Measurements from ENCODE around the gene ZNF865. TPM values are rescaled to one million over a fixed set of nuclear protein-coding genes. Genes with fewer than 3 reads are reported as not detected.

ZNF865 gene
- total RNA-seq, 2 experiments from 2014 or later: 18.3 to 18.6 TPM

- H3K27me3 Mint-ChIP-seq: no peaks in the 10 kb centered on the region
- POLR2A ChIA-PET: no interaction called here
- peaks cover 15% of the 10 kb centered on the region for H3K4me1 Mint-ChIP-seq
- no peak for ATAC-seq (ENCODE audit: low read depth)
- no peak for DNase-seq
- H3K9me3 Mint-ChIP-seq: no peaks in the 10 kb centered on the region
- H3K4me3 Mint-ChIP-seq: no peak overlapping the region
- H3K36me3 Mint-ChIP-seq: peaks cover 22% of the 10 kb centered on the region
- H3K27ac Mint-ChIP-seq: no peak overlapping the region
Observed at GRCh38 chr19:55615543-55616394, 10.3 kb downstream of the ZNF865 start.

GRCh38 chr19:55616395-55616875, 11.0 kb downstream of the ZNF865 start:
- ATAC-seq (ENCODE audit: low read depth) (no peak), DNase-seq (no peak)
- H3K4me3 Mint-ChIP-seq: no peak overlapping the region
- no peak overlapping the region for H3K27ac Mint-ChIP-seq
- POLR2A ChIA-PET: no interaction called here
- peaks cover 19% of the 10 kb centered on the region for H3K4me1 Mint-ChIP-seq
- H3K9me3 Mint-ChIP-seq: no peaks in the 10 kb centered on the region
- H3K27me3 Mint-ChIP-seq: no peaks in the 10 kb centered on the region
- peaks cover 22% of the 10 kb centered on the region for H3K36me3 Mint-ChIP-seq

- ATAC-seq (ENCODE audit: low read depth) (no peak), DNase-seq (no peak)
- no peak overlapping the region for H3K4me3 Mint-ChIP-seq
- H3K36me3 Mint-ChIP-seq: peaks cover 22% of the 10 kb centered on the region
- POLR2A ChIA-PET: interaction anchor here (1.0 kb wide), 1 partner anchor 12 kb away, joined by 4 read pairs; the partner anchor contains the start of gene ZNF865
- no peaks in the 10 kb centered on the region for H3K27me3 Mint-ChIP-seq
- H3K4me1 Mint-ChIP-seq: peaks cover 19% of the 10 kb centered on the region
- no peaks in the 10 kb centered on the region for H3K9me3 Mint-ChIP-seq
- no peak overlapping the region for H3K27ac Mint-ChIP-seq
Observed at GRCh38 chr19:55617426-55617825, 12.0 kb downstream of the ZNF865 start.

GRCh38 chr19:55618426-55618825, 13.0 kb downstream of the ZNF865 start:
- no peak overlapping the region for H3K4me3 Mint-ChIP-seq
- POLR2A ChIA-PET: interaction anchor here (0.7 to 1.0 kb wide), 3 partner anchors 13 to 357 kb away, joined by 3 to 4 read pairs (median 3); partner anchors contain the start of gene ZNF865
- no peaks in the 10 kb centered on the region for H3K27me3 Mint-ChIP-seq
- DNase-seq: no peak
- H3K27ac Mint-ChIP-seq: no peak overlapping the region
- no peak for ATAC-seq (ENCODE audit: low read depth)
- H3K9me3 Mint-ChIP-seq: no peaks in the 10 kb centered on the region
- peaks cover 22% of the 10 kb centered on the region for H3K4me1 Mint-ChIP-seq
- H3K36me3 Mint-ChIP-seq: peaks cover 18% of the 10 kb centered on the region

GRCh38 chr19:55619286-55619685, 13.8 kb downstream of the ZNF865 start:
- Mint-ChIP-seq H3K4me3 (no peak overlapping the region), H3K27me3 (no peaks in the 10 kb centered on the region), H3K9me3 (peaks cover 1% of the 10 kb centered on the region), H3K36me3 (peaks cover 18% of the 10 kb centered on the region), H3K4me1 (peaks cover 29% of the 10 kb centered on the region), H3K27ac (no peak overlapping the region)
- POLR2A ChIA-PET: interaction anchor here (0.7 to 1.3 kb wide), 2 partner anchors 82 to 118 kb away, joined by 3 read pairs; no protein-coding TSS in a partner anchor
- DNase-seq: no peak
- no peak for ATAC-seq (ENCODE audit: low read depth)

- peak; percentile 10 for ATAC-seq (ENCODE audit: low read depth)
- Mint-ChIP-seq H3K27me3 (no peaks in the 10 kb centered on the region), H3K36me3 (peaks cover 17% of the 10 kb centered on the region), H3K4me3 (peak overlapping the region; percentile 12), H3K9me3 (peaks cover 1% of the 10 kb centered on the region), H3K4me1 (peaks cover 34% of the 10 kb centered on the region), H3K27ac (peak overlapping the region; percentile 70)
- POLR2A ChIA-PET: interaction anchor here (0.6 to 1.8 kb wide), 6 partner anchors 11 to 364 kb away, joined by 3 to 12 read pairs (median 4); partner anchors contain the start of gene ZNF865
- no peak for DNase-seq
Observed at GRCh38 chr19:55620410-55621204, 15.2 kb downstream of the ZNF865 start.

GRCh38 chr19:55621205-55621672, 15.8 kb downstream of the ZNF865 start:
- no peak for DNase-seq

GRCh38 chr19:55621673-55622231, 16.3 kb downstream of the ZNF865 start:
- Mint-ChIP-seq H3K27me3 (no peaks in the 10 kb centered on the region), H3K36me3 (peaks cover 14% of the 10 kb centered on the region), H3K4me1 (peaks cover 44% of the 10 kb centered on the region), H3K9me3 (peaks cover 1% of the 10 kb centered on the region), H3K4me3 (no peak overlapping the region), H3K27ac (no peak overlapping the region)
- ATAC-seq (ENCODE audit: low read depth) (no peak), DNase-seq (no peak)
- POLR2A ChIA-PET: interaction anchor here (1.8 kb wide), 1 partner anchor 16 kb away, joined by 12 read pairs; the partner anchor contains the start of gene ZNF865

More at GRCh38 chr19:55621205-55621672, 15.8 kb downstream of the ZNF865 start:
- peaks cover 17% of the 10 kb centered on the region for H3K36me3 Mint-ChIP-seq
- H3K27me3 Mint-ChIP-seq: no peaks in the 10 kb centered on the region
- ATAC-seq (ENCODE audit: low read depth): no peak
- H3K4me3 Mint-ChIP-seq: no peak overlapping the region
- H3K4me1 Mint-ChIP-seq: peaks cover 39% of the 10 kb centered on the region
- H3K9me3 Mint-ChIP-seq: peaks cover 1% of the 10 kb centered on the region
- peak overlapping the region; percentile 70 for H3K27ac Mint-ChIP-seq
- POLR2A ChIA-PET: interaction anchor here (1.0 to 1.8 kb wide), 2 partner anchors 12 to 15 kb away, joined by 5 to 12 read pairs; partner anchors contain the start of gene ZNF865

GRCh38 chr19:55622242-55622969, 17.0 kb downstream of the ZNF865 start:
- H3K27me3 Mint-ChIP-seq: peaks cover 2% of the 10 kb centered on the region
- POLR2A ChIA-PET: no interaction called here
- DNase-seq: no peak
- H3K4me3 Mint-ChIP-seq: no peak overlapping the region
- no peak overlapping the region for H3K27ac Mint-ChIP-seq
- peaks cover 50% of the 10 kb centered on the region for H3K4me1 Mint-ChIP-seq
- H3K9me3 Mint-ChIP-seq: peaks cover 1% of the 10 kb centered on the region
- no peak for ATAC-seq (ENCODE audit: low read depth)
- H3K36me3 Mint-ChIP-seq: peaks cover 9% of the 10 kb centered on the region

- Mint-ChIP-seq H3K36me3 (peaks cover 4% of the 10 kb centered on the region), H3K9me3 (peaks cover 1% of the 10 kb centered on the region), H3K4me3 (no peak overlapping the region), H3K4me1 (peaks cover 55% of the 10 kb centered on the region), H3K27me3 (peaks cover 7% of the 10 kb centered on the region), H3K27ac (peak overlapping the region; percentile 99)
- ATAC-seq (ENCODE audit: low read depth) (no peak), DNase-seq (no peak)
- POLR2A ChIA-PET: interaction anchor here (4.3 kb wide), 1 partner anchor 24 kb away, joined by 49 read pairs; the partner anchor contains the start of genes FIZ1 and ZNF524
Observed at GRCh38 chr19:55623130-55623529, 17.7 kb downstream of the ZNF865 start.

- ATAC-seq (ENCODE audit: low read depth) (no peak), DNase-seq (no peak)
- peaks cover 55% of the 10 kb centered on the region for H3K4me1 Mint-ChIP-seq
- POLR2A ChIA-PET: interaction anchor here (4.3 kb wide), 1 partner anchor 25 kb away, joined by 49 read pairs; the partner anchor contains the start of genes FIZ1 and ZNF524
- H3K9me3 Mint-ChIP-seq: peaks cover 1% of the 10 kb centered on the region
- peaks cover 12% of the 10 kb centered on the region for H3K27me3 Mint-ChIP-seq
- peak overlapping the region; percentile 99 for H3K27ac Mint-ChIP-seq
- peaks cover 4% of the 10 kb centered on the region for H3K36me3 Mint-ChIP-seq
- peak overlapping the region; percentile 99 for H3K4me3 Mint-ChIP-seq
Observed at GRCh38 chr19:55623561-55623960, 18.1 kb downstream of the ZNF865 start.

Data from activated naive CD8-positive, alpha-beta T cell treated with anti-CD3 and anti-CD28 coated beads, Interleukin-2, amount 10 ng/mL, durations not matched to agents 7 days and 5 days (primary cell).